GM06990 (cell line): ENCODE results near the gene POLN.

Source experiments
- DNase-seq: peaks from one replicate; pipeline ENCODE4 v3.0.0-alpha.2; 2011; ENCODE audit not compliant: insufficient read length; ENCODE audit errors: extremely low read depth
- H3K27me3 ChIP-seq: replicated peaks from 2 replicates; pipeline ENCODE4 v1.6.0; 2011; ENCODE audit warnings: low read length; ENCODE audit not compliant: control insufficient read depth, insufficient read depth
- H3K36me3 ChIP-seq: 2 replicates; pipeline ENCODE4 v1.5.1; 2011; ENCODE audit warnings: low read length; ENCODE audit not compliant: control insufficient read depth, insufficient read depth
- H3K4me3 ChIP-seq: replicated peaks from 2 replicates; pipeline ENCODE4 v1.5.1; 2011; ENCODE audit warnings: low read depth, mild to moderate bottlenecking, control low read depth, low read length
- TF ChIP-seq, protein P1 (sequence below): IDR thresholded peaks from 2 replicates; pipeline ENCODE4 v1.5.1; 2011; ENCODE audit warnings: low read length, control low read depth, mild to moderate bottlenecking, inconsistent platforms; ENCODE audit not compliant: insufficient read depth, poor library complexity, severe bottlenecking

POLN gene

GRCh38 chr4:2070421-2071251 lies 171.3 kb downstream of the POLN start:
- Histone ChIP-seq H3K4me3 (no peak overlapping the region), H3K36me3 (no peaks in the 10 kb centered on the region), H3K27me3 (no peaks in the 10 kb centered on the region; the same call in 1 of the 2 replicates)
- no peak for DNase-seq
- TF ChIP-seq, protein P1, sequence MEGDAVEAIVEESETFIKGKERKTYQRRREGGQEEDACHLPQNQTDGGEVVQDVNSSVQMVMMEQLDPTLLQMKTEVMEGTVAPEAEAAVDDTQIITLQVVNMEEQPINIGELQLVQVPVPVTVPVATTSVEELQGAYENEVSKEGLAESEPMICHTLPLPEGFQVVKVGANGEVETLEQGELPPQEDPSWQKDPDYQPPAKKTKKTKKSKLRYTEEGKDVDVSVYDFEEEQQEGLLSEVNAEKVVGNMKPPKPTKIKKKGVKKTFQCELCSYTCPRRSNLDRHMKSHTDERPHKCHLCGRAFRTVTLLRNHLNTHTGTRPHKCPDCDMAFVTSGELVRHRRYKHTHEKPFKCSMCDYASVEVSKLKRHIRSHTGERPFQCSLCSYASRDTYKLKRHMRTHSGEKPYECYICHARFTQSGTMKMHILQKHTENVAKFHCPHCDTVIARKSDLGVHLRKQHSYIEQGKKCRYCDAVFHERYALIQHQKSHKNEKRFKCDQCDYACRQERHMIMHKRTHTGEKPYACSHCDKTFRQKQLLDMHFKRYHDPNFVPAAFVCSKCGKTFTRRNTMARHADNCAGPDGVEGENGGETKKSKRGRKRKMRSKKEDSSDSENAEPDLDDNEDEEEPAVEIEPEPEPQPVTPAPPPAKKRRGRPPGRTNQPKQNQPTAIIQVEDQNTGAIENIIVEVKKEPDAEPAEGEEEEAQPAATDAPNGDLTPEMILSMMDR = no peak

DNA sequence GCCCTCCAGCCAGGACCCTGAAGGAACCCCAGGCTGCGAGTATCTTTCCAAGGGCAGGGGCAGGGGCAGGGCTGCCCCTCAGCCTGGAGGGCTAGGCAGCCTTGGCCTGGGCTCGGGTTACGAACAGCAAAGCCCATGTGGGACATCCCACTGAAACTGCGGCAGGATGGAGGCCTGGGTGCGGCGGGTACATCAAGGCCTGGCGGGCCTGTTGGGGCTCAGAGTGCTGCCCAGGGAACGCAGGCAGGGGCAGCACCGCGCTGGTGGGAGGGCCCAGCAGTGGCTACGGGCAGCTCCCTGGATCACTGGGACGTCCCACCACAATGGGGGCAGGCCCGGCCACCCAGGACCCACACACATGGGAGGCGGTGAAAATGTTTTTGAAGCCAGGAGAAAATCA lies 171.9 kb downstream of the POLN start:
- no peaks in the 10 kb centered on the region for H3K36me3 ChIP-seq
- H3K4me3 ChIP-seq = no peak overlapping the region
- H3K27me3 ChIP-seq = no peaks in the 10 kb centered on the region; the same call in 1 of the 2 replicates
- DNase-seq = no peak
- TF ChIP-seq, protein P1 = no peak

- Histone ChIP-seq H3K36me3 (no peaks in the 10 kb centered on the region), H3K4me3 (no peak overlapping the region), H3K27me3 (no peaks in the 10 kb centered on the region; the same call in 1 of the 2 replicates)
- TF ChIP-seq, protein P1 = no peak
- no peak for DNase-seq
Observed at GRCh38 chr4:2069161-2069971, 172.6 kb downstream of the POLN start.

GRCh38 chr4:2068566-2068965 lies 173.4 kb downstream of the POLN start:
- no peaks in the 10 kb centered on the region for H3K36me3 ChIP-seq
- no peak overlapping the region for H3K4me3 ChIP-seq
- TF ChIP-seq, protein P1 = no peak
- DNase-seq = no peak
- H3K27me3 ChIP-seq = no peaks in the 10 kb centered on the region; the same call in 1 of the 2 replicates

GRCh38 chr4:2068198-2068470 lies 173.8 kb downstream of the POLN start:
- H3K36me3 ChIP-seq = no peaks in the 10 kb centered on the region
- H3K27me3 ChIP-seq = no peaks in the 10 kb centered on the region; the same call in 1 of the 2 replicates
- no peak overlapping the region for H3K4me3 ChIP-seq
- no peak for DNase-seq
- TF ChIP-seq, protein P1 = no peak
